HG03135 (cell line): ENCODE results near the gene SAT2.
"Not testable (repeated sequence)": the region's sequence is repeated elsewhere in the genome, so short reads cannot be mapped to it uniquely, and the experiment has no call there.

ENCODE experiments used
- ATAC-seq: cut with Tn5 transposase; IDR thresholded peaks from one replicate; pipeline ENCODE4 v1.9.1; 2021; ENCODE audit warnings: mild to moderate bottlenecking, moderate library complexity; ENCODE audit not compliant: unreplicated experiment

The SAT2 gene

DNA sequence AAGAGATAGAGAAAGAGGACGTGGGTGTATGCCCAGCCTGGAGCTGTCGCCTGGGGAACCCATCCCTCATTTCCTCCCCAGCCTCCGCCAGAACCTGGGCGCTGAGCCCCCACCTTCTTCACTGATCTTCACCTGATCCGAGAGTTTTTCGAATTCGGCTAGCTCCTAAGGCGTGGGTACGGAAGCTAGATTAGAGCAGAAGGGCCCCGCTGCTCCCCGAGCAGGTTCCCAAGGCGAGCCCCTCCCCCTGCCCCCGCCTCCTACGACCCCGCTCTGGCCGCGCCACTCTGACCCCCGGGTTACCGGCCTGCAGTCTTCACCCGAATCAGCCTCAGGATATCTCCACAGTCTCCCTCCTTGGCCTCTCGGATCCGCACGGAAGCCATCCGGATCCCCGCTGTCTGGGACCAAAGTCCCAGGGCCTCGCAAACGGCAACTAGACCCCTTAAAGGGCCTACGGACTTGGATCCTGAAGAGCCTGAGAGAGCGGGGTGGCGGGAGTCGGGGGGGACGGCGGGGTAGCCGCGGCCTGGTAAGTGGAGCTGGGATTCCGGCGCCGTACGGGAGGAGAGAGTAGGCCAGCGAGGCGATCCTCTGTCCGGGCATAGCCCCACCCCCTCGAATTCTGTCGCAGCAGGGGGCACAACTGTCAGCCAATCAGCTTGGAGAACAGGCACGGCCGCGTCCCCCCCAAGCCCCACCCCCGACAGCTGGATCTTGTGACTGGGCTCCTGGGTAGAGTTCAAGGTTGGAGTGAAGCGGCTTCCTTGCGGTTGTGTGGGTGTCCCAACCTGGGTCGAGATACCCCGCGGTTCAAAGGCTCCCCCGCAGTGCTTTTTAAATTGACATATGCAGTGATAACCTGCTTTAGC is at the start of gene SAT2:
SAT2 (minus strand) TSS at position 572 of the 872 bp plus-strand sequence; CDS start at position 386, 186 bp downstream.
- ATAC-seq: peak; percentile 63

DNA sequence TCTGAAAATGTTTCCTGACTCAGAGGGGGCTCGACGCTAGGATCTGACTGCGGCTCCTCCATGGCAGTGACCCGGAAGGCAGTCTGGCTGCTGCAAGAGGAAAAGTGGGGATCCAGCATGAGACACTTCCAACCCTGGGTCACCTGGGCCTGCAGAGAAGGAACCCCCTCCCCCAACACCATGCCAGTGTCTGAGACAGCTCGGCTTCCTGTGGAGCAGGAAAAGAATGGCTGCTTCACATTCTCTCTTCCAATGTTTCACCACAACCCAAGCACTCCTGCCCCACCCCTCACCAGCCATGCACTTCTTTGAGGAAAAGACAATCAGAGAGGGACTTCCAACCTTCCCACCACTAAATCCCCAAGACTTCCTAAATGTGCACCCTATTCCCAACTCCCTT is 48.9 kb upstream of the SAT2 start:
- no peak for ATAC-seq

- no peak for ATAC-seq
These were observed 47.3 kb upstream of the SAT2 start for GRCh38 chr17:7674934-7675333.

- no peak for ATAC-seq
These were observed 45.6 kb upstream of the SAT2 start for GRCh38 chr17:7673239-7673638.

DNA sequence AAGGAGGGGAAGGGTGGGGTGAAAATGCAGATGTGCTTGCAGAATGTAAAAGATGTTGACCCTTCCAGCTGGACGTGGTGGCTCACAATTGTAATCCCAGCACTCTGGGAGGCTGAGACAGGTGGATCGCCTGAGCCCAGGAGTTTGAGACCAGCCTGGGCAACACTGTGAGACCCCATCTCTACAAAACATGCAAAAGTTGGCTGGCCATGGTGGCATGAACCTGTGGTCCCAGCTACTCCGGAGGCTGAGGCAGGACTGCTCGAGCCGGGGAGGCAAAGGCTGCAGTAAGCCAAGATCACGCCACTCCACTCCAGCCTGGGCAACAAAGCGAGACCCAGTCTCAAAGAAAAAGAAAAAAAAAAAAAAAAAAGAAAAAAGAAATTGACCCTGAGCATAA is 40.9 kb upstream of the SAT2 start:
- no peak for ATAC-seq

GRCh38 chr17:7667656-7668406 is 40.2 kb upstream of the SAT2 start:
- no peak for ATAC-seq

DNA sequence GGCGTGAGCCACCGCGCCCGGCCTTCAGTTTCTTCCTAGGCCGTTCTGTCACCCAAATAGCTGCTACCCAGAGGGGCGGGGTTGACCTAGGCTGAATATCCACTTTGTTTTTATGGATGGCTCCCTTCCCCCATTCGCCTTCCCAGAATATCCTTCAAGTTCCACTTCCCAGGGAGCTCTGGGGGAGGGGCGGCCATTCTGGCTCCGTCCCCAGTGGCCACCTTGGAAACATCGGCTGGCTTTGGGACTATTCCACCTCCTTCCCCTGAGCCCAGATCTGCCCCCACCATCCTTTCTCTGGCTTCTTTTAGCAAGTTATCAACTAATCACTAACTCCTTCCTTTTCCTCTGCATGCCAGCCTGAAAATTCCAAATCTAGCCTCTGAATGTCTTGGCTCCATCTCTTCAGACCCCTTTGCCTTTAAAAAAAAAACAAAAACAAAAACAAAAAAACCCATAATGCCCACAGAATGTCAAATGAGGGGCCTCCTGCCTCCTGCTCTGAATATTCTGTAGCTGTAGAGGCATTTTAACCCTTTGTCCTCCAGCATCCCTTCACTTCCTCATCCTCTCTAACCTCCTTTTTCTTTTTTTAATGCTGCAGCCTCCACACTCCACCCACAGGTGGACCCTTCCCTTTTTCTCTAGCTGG is 29.5 kb upstream of the SAT2 start:
- ATAC-seq: no peak

DNA sequence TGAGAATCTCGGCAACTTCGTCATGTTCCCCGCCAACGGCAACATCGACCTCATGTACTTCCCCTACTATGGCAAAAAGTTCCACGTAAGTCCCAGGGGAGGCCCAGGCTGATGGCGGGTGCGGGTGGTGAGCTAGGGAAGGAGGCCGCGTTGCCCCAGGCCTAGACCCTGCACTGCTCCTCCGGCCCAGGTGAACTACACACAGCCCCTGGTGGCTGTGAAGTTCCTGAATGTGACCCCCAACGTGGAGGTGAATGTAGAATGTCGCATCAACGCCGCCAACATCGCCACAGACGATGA is 27.9 kb upstream of the SAT2 start:
- no peak for ATAC-seq

- no peak for ATAC-seq
These were observed 27.4 kb upstream of the SAT2 start for GRCh38 chr17:7654832-7655540.

DNA sequence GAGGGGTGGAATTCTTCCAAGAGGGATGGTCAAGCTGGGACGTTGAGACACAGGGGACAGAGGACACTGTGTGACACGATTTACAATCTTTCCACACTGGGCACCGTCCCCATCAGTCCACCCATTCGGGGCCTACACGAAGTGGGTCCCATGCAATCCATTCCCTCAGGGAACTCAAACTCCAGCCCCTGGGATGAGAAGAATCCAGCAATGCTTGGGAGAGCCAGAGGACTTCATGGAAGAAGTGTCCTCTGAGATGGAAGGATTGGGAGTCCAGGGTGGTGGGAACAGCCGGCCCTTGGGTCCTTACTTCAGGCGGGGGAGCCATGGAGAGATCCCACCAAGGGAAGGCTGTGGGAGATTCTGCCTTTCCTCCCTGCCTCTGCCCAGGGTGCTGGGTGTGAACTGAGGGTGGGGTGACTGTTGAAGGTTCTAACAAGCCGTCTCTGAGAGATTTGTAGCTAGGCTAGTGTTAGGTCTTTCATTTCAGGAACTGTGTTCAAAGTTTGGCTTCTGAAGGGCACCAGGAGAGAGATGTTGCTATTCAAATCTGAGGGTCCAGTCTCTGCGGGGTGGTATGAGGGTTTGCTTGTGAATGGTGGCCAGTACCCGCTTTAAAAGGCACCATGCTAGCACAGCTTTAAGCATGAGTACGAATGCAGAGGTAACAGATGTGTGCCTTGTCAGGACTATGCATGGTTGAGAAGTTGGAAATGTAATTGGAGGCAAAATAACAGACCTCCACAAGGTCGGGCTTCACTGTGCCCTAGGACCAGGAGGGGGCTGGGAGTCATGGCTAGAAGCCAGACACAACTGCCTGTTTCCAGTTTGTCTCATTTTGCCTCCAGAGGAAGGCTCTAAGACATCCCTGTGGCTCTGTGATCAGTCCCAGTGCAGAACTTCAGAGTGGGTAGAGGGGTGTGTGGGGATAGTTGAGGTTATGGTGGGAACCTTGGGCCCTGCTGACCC is 25.1 kb upstream of the SAT2 start:
- no peak for ATAC-seq

DNA sequence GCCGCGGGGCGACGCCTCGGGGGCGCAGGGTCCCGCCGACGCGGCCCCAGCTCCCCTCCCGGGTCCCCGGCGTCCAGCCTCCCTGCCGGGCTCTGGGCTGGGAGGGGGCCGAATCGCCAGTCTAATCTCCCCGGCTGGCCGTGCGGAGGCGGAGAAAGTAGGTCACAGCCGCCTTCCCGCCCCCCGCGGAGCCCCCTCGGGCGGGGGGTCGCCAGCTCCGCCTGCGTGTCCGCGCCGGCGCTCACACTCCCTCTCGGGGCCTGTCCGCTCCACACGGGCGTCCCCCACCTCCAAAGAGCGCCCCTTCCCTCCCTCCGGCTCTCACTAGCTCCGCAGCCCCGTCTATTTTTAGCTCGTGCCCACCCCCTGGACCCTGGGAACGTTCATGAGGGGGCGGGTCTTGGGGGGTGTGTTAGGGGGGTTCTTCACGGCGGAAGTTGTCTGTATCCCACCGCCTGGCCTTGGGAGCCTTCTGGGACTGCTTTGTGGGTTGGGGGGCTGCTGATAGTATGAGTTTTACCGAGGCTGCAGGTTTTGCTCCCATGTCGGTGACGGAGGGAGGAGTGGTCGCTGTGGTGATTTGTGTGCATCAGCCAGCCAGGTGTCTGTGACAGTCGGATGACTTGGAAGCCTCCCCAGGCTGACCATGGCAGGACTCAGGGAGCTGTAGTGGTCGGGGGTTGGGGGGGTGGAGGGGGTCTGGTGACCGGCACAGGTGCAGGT is 24.2 kb upstream of the SAT2 start:
- ATAC-seq: no peak

GRCh38 chr17:7651097-7651664 is 23.6 kb upstream of the SAT2 start:
- ATAC-seq: no peak

- no peak for ATAC-seq
These were observed 23.0 kb upstream of the SAT2 start, which contains the start of gene ATP1B2 for GRCh38 chr17:7650509-7651096. Gene ATP1B2 (plus strand): TSS chr17:7650926. CDS start chr17:7651519, 593 bp downstream.

- ATAC-seq: no peak
These were observed 19.4 kb upstream of the SAT2 start for GRCh38 chr17:7647018-7647417.

GRCh38 chr17:7646457-7646856 is 18.8 kb upstream of the SAT2 start:
- ATAC-seq: no peak

DNA sequence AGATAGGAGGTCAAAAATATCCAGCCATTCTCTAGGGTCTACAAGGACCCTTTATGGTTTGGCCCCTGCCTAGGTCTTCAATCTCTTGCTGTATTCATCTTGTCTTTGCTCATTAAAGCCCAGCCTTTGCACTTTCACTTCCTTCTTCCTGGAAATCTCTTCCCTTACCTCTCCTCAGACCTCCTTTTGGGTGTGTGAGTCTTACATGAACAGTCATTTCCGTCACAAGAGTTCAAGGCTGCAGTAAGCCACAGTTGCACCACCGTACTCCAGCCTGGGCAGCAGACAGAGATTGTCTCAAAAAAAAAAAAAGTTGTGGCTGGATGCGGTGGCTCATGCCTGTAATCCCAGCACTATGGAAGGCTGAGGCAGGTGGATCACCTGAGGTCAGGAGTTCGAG is 17.2 kb upstream of the SAT2 start:
- no peak for ATAC-seq

GRCh38 chr17:7641635-7642034 is 14.0 kb upstream of the SAT2 start:
- not testable (repeated sequence) for ATAC-seq

- no peak for ATAC-seq
These were observed 13.2 kb upstream of the SAT2 start for GRCh38 chr17:7640783-7641182.

DNA sequence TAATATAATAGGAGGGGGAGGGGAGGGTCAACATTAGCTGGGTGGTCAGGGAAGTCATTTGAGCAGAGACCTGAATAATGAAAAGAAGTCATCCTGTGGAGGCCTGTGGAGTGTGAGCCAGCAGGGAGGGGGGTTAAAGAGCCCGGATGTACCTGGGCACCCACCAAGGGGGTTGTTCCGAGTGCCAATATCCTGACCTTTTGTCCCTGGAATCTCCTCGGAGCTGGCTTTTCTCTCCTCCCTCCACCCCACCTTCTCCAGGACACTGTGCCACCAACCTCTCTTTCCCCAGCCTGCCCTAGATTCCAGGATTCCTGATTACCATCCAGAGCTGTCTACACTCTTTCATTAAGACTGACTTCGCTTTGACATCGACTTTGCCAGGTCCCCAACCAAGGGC is 8.5 kb upstream of the SAT2 start:
- no peak for ATAC-seq
